WTC11 (cell line): ENCODE data around the gene DNAH14. TPM values are rescaled to one million over a fixed set of nuclear protein-coding genes. Genes with fewer than 3 reads are reported as not detected.

Source experiments
- ATAC-seq: fragments of 200-7000 bp; cut with Tn5 transposase; 2 replicates; pipeline ENCODE4 v1.10.0; 2021; ENCODE audit warnings: mild to moderate bottlenecking, moderate library complexity
- CTCF ChIA-PET: fragments of 300-600 bp; sonication (Branson Sonifier 250); formaldehyde crosslinking; loops from one replicate; lab custom pipeline; 2021; ENCODE audit warnings: antibody characterized with exemption; lab: Charles Lee
- POLR2A ChIA-PET: fragments of 350-600 bp; sonication (Branson Sonifier 250); formaldehyde crosslinking; loops from one replicate; lab custom pipeline; 2021; ENCODE audit warnings: antibody characterized with exemption; lab: Charles Lee
- DNase-seq: peaks from one replicate; pipeline ENCODE4 v3.0.0; 2021; ENCODE audit warnings: low spot score
- H3K27ac Mint-ChIP-seq: 2 replicates; pipeline ENCODE4 v1.8.0; 2021; ENCODE audit warnings: mixed read lengths
- H3K27me3 Mint-ChIP-seq: 2 replicates; pipeline ENCODE4 v1.8.0; 2021; ENCODE audit warnings: low read depth, mild to moderate bottlenecking, moderate library complexity, mixed read lengths
- H3K36me3 Mint-ChIP-seq: 2 replicates; pipeline ENCODE4 v1.8.0; 2021; ENCODE audit warnings: mixed read lengths
- H3K4me1 Mint-ChIP-seq: 2 replicates; pipeline ENCODE4 v1.8.0; 2022; ENCODE audit warnings: mixed read lengths
- H3K4me3 Mint-ChIP-seq: 2 replicates; pipeline ENCODE4 v1.8.0; 2021; ENCODE audit warnings: mild to moderate bottlenecking, moderate library complexity, mixed read lengths
- H3K9me3 Mint-ChIP-seq: 2 replicates; pipeline ENCODE4 v1.8.0; 2021; ENCODE audit warnings: mixed read lengths
- CBFB ChIP-seq: sonication (generic); formaldehyde crosslinking; IDR thresholded peaks from 2 replicates; pipeline ENCODE4 v1.8.1; 2022; ENCODE audit warnings: mild to moderate bottlenecking, low read depth, missing genetic modification reagents
- CREB1 ChIP-seq: sonication (generic); formaldehyde crosslinking; IDR thresholded peaks from 2 replicates; pipeline ENCODE4 v1.8.0; 2023; ENCODE audit warnings: mild to moderate bottlenecking, missing genetic modification reagents
- CREM ChIP-seq: sonication (generic); formaldehyde crosslinking; IDR thresholded peaks from 2 replicates; pipeline ENCODE4 v1.8.1; 2022; ENCODE audit warnings: mild to moderate bottlenecking, missing genetic modification reagents, moderate library complexity
- FOXJ3 ChIP-seq: sonication (generic); formaldehyde crosslinking; IDR thresholded peaks from 2 replicates; pipeline ENCODE4 v1.9.0; 2021; ENCODE audit warnings: missing genetic modification reagents, mild to moderate bottlenecking, borderline replicate concordance
- FOXK1 ChIP-seq: sonication (generic); formaldehyde crosslinking; IDR thresholded peaks from 2 replicates; pipeline ENCODE4 v1.8.0; 2022; ENCODE audit warnings: mild to moderate bottlenecking, moderate library complexity, missing genetic modification reagents
- GABPB1 ChIP-seq: sonication (generic); formaldehyde crosslinking; IDR thresholded peaks from 2 replicates; pipeline ENCODE4 v1.8.1; 2023; ENCODE audit warnings: mild to moderate bottlenecking, missing genetic modification reagents
- GTF2I ChIP-seq: fragments of 250-450 bp; sonication (Bioruptor Pico); conservative IDR thresholded peaks from 2 replicates; pipeline ENCODE4 v1.4.0; 2021; ENCODE audit warnings: mild to moderate bottlenecking
- NFE2L1 ChIP-seq: sonication (generic); formaldehyde crosslinking; IDR thresholded peaks from 2 replicates; pipeline ENCODE4 v1.8.1; 2023; ENCODE audit warnings: missing genetic modification reagents
- NR1H2 ChIP-seq: sonication (generic); formaldehyde crosslinking; IDR thresholded peaks from 2 replicates; pipeline ENCODE4 v1.9.0; 2021; ENCODE audit warnings: mild to moderate bottlenecking, moderate library complexity, missing genetic modification reagents
- NR3C1 ChIP-seq: sonication (generic); formaldehyde crosslinking; conservative IDR thresholded peaks from 2 replicates; pipeline ENCODE4 v1.8.1; 2023; ENCODE audit warnings: low read depth, mild to moderate bottlenecking, missing genetic modification reagents
- OVOL2 ChIP-seq: fragments of 250-450 bp; sonication (Bioruptor Pico); IDR thresholded peaks from 2 replicates; pipeline ENCODE4 v1.9.0; 2021; ENCODE audit warnings: mild to moderate bottlenecking, borderline replicate concordance
- SMAD3 ChIP-seq: sonication (generic); formaldehyde crosslinking; IDR thresholded peaks from 2 replicates; pipeline ENCODE4 v1.8.0; 2022; ENCODE audit warnings: missing genetic modification reagents, mild to moderate bottlenecking, borderline replicate concordance
- SOX15 ChIP-seq: fragments of 250-450 bp; sonication (Bioruptor Pico); IDR thresholded peaks from 2 replicates; pipeline ENCODE4 v1.9.0; 2021; ENCODE audit warnings: mild to moderate bottlenecking
- SP1 ChIP-seq: sonication (generic); formaldehyde crosslinking; conservative IDR thresholded peaks from 2 replicates; pipeline ENCODE4 v1.8.1; 2022; ENCODE audit warnings: missing genetic modification reagents
- TEAD4 ChIP-seq: sonication (generic); formaldehyde crosslinking; IDR thresholded peaks from 2 replicates; pipeline ENCODE4 v1.8.0; 2022; ENCODE audit warnings: mild to moderate bottlenecking, missing genetic modification reagents
- ZNF317 ChIP-seq: sonication (generic); formaldehyde crosslinking; IDR thresholded peaks from 2 replicates; pipeline ENCODE4 v1.8.1; 2023; ENCODE audit warnings: low read depth, mild to moderate bottlenecking, moderate library complexity, missing genetic modification reagents, borderline replicate concordance
- ZNF423 ChIP-seq: fragments of 250-450 bp; sonication (Bioruptor Pico); IDR thresholded peaks from 2 replicates; pipeline ENCODE4 v2.1.2; 2022; ENCODE audit warnings: mild to moderate bottlenecking, moderate library complexity
- total RNA-seq: library from RNA; stranded (reverse); gene quantifications from 3 replicates; pipeline ENCODE4 v1.2.3, GENCODE V29; 2021
- TF ChIP-seq, protein P1 (sequence below): sonication (generic); formaldehyde crosslinking; IDR thresholded peaks from 2 replicates; pipeline ENCODE4 v1.8.0; 2022; ENCODE audit warnings: missing genetic modification reagents
- TF ChIP-seq, protein P2 (sequence below): sonication (generic); formaldehyde crosslinking; IDR thresholded peaks from 2 replicates; pipeline ENCODE4 v1.8.1; 2022; ENCODE audit warnings: low read depth, missing genetic modification reagents, borderline replicate concordance
- TF ChIP-seq, protein P3 (sequence below): sonication (generic); formaldehyde crosslinking; IDR thresholded peaks from 2 replicates; pipeline ENCODE4 v1.8.0; 2022; ENCODE audit warnings: mild to moderate bottlenecking, missing genetic modification reagents
- TF ChIP-seq, protein P4 (sequence below): sonication (generic); formaldehyde crosslinking; IDR thresholded peaks from 2 replicates; pipeline ENCODE4 v1.8.1; 2023; ENCODE audit warnings: mild to moderate bottlenecking, missing genetic modification reagents
- TF ChIP-seq, protein P5 (sequence below): fragments of 250-450 bp; sonication (Bioruptor Pico); IDR thresholded peaks from 2 replicates; pipeline ENCODE4 v1.9.0; 2021; ENCODE audit warnings: mild to moderate bottlenecking
- TF ChIP-seq, protein P6 (sequence below): sonication (generic); formaldehyde crosslinking; IDR thresholded peaks from 2 replicates; pipeline ENCODE4 v1.8.1; 2023; ENCODE audit warnings: mild to moderate bottlenecking, missing genetic modification reagents, moderate library complexity

Gene DNAH14
- total RNA-seq, 1 experiment from 2014 or later: 34.1 TPM

DNA sequence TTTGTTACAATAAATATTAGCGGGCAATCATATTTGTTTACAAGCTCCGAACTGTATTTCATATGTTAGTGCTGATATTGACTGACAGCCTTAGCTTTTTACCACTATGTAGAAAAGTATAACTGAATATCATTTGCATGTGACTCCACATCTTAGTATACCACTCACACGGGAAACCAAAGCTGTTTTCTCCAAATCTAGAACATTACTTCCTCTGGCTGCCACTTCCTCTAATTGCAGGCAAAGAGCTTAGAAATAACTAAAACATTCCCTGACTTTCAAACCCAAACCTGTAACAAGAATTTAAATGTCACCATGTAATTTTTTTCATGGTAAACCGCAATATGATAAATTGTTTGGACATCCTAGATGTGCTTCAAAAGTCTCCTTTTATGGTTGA is 323.7 kb downstream of the DNAH14 start:
- DNase-seq (no peak), ATAC-seq (no peak)
- TF ChIP-seq CREM (CRISPR knock-in tag) (no peak), FOXK1 (CRISPR knock-in tag) (no peak), SOX15 (CRISPR knock-in tag) (no peak), GABPB1 (CRISPR knock-in tag) (no peak), OVOL2 (CRISPR knock-in tag) (no peak), NR3C1 (CRISPR knock-in tag) (no peak), SP1 (CRISPR knock-in tag) (no peak)
- TF ChIP-seq, protein P1, sequence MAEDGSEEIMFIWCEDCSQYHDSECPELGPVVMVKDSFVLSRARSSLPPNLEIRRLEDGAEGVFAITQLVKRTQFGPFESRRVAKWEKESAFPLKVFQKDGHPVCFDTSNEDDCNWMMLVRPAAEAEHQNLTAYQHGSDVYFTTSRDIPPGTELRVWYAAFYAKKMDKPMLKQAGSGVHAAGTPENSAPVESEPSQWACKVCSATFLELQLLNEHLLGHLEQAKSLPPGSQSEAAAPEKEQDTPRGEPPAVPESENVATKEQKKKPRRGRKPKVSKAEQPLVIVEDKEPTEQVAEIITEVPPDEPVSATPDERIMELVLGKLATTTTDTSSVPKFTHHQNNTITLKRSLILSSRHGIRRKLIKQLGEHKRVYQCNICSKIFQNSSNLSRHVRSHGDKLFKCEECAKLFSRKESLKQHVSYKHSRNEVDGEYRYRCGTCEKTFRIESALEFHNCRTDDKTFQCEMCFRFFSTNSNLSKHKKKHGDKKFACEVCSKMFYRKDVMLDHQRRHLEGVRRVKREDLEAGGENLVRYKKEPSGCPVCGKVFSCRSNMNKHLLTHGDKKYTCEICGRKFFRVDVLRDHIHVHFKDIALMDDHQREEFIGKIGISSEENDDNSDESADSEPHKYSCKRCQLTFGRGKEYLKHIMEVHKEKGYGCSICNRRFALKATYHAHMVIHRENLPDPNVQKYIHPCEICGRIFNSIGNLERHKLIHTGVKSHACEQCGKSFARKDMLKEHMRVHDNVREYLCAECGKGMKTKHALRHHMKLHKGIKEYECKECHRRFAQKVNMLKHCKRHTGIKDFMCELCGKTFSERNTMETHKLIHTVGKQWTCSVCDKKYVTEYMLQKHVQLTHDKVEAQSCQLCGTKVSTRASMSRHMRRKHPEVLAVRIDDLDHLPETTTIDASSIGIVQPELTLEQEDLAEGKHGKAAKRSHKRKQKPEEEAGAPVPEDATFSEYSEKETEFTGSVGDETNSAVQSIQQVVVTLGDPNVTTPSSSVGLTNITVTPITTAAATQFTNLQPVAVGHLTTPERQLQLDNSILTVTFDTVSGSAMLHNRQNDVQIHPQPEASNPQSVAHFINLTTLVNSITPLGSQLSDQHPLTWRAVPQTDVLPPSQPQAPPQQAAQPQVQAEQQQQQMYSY (CRISPR knock-in tag): no peak
- TF ChIP-seq, protein P2, sequence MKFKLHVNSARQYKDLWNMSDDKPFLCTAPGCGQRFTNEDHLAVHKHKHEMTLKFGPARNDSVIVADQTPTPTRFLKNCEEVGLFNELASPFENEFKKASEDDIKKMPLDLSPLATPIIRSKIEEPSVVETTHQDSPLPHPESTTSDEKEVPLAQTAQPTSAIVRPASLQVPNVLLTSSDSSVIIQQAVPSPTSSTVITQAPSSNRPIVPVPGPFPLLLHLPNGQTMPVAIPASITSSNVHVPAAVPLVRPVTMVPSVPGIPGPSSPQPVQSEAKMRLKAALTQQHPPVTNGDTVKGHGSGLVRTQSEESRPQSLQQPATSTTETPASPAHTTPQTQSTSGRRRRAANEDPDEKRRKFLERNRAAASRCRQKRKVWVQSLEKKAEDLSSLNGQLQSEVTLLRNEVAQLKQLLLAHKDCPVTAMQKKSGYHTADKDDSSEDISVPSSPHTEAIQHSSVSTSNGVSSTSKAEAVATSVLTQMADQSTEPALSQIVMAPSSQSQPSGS (CRISPR knock-in tag): no peak
- Mint-ChIP-seq H3K9me3 (no peaks in the 10 kb centered on the region), H3K4me3 (no peak overlapping the region), H3K27me3 (no peaks in the 10 kb centered on the region; the same call in none of the 2 replicates), H3K36me3 (no peaks in the 10 kb centered on the region), H3K27ac (no peak overlapping the region), H3K4me1 (no peaks in the 10 kb centered on the region)
- ChIA-PET CTCF (no interaction called here), POLR2A (no interaction called here)

DNA sequence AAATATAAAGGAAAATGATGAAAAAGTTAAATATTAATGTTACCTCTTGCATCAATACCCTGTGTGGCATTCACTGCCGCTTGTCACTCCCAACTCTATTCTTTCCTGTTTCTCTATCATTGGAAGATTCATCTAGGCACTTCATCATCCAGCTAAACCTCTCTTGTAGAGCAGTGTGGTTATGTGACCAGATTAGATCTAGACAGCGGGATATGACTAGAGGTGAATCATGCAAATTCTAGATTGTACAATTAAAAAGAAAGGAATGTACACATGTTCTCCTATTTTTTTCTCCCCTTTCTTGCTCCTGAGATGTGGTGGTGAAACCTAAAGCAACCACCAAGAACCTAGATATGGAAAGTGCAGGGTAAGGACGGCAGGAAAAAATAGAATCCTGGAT is 324.3 kb downstream of the DNAH14 start:
- H3K4me3 Mint-ChIP-seq: no peak overlapping the region
- CTCF ChIA-PET: no interaction called here
- DNase-seq: no peak

DNA sequence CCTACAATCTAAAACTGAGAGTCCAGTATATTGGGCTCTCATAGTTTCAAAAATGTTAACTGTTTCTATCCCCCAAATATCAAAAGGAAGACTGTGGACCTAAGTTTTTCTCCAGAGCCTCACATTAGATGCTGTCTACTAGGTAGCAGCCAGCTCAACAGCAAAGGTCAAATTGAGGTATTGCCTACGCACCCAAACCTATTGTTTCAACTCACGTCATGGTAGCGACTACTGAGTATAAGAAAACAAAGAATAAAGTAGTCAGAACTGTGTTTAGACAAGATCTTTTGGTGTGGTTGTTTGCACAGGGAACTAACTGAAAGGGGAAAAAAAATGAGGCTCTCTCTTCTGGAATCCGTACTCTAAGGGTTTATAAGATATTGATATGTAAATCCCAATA is 325.2 kb downstream of the DNAH14 start:
- DNase-seq: no peak
- no peak overlapping the region for H3K4me3 Mint-ChIP-seq
- H3K4me1 Mint-ChIP-seq: no peaks in the 10 kb centered on the region
- no peaks in the 10 kb centered on the region for H3K36me3 Mint-ChIP-seq
- 0 out of 2 replicates have a peak, but pooled peaks cover 2% of the 10 kb centered on the region for H3K9me3 Mint-ChIP-seq
- no peak overlapping the region for H3K27ac Mint-ChIP-seq
- POLR2A ChIA-PET: no interaction called here
- H3K27me3 Mint-ChIP-seq: no peaks in the 10 kb centered on the region; the same call in none of the 2 replicates
- ATAC-seq: no peak
- CTCF ChIA-PET: no interaction called here
- TF ChIP-seq, protein P3, sequence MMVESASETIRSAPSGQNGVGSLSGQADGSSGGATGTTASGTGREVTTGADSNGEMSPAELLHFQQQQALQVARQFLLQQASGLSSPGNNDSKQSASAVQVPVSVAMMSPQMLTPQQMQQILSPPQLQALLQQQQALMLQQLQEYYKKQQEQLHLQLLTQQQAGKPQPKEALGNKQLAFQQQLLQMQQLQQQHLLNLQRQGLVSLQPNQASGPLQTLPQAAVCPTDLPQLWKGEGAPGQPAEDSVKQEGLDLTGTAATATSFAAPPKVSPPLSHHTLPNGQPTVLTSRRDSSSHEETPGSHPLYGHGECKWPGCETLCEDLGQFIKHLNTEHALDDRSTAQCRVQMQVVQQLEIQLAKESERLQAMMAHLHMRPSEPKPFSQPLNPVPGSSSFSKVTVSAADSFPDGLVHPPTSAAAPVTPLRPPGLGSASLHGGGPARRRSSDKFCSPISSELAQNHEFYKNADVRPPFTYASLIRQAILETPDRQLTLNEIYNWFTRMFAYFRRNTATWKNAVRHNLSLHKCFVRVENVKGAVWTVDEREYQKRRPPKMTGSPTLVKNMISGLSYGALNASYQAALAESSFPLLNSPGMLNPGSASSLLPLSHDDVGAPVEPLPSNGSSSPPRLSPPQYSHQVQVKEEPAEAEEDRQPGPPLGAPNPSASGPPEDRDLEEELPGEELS (CRISPR knock-in tag): no peak
- TF ChIP-seq CREB1: no peak
- no peak for TF ChIP-seq NR1H2 (CRISPR knock-in tag)
- no peak for TF ChIP-seq SMAD3

More for the DNA sequence above, 324.3 kb downstream of the DNAH14 start:
- Mint-ChIP-seq H3K27me3 (no peaks in the 10 kb centered on the region; the same call in none of the 2 replicates), H3K4me1 (no peaks in the 10 kb centered on the region), H3K27ac (no peak overlapping the region), H3K36me3 (no peaks in the 10 kb centered on the region), H3K9me3 (no peaks in the 10 kb centered on the region)
- ATAC-seq: no peak
- TF ChIP-seq NFE2L1 (no peak), SMAD3 (no peak), ZNF423 (CRISPR knock-in tag) (no peak), CBFB (no peak), FOXJ3 (CRISPR knock-in tag) (no peak), TEAD4 (CRISPR knock-in tag) (no peak), ZNF317 (CRISPR knock-in tag) (no peak), GTF2I (CRISPR knock-in tag) (no peak)
- TF ChIP-seq, protein P4, sequence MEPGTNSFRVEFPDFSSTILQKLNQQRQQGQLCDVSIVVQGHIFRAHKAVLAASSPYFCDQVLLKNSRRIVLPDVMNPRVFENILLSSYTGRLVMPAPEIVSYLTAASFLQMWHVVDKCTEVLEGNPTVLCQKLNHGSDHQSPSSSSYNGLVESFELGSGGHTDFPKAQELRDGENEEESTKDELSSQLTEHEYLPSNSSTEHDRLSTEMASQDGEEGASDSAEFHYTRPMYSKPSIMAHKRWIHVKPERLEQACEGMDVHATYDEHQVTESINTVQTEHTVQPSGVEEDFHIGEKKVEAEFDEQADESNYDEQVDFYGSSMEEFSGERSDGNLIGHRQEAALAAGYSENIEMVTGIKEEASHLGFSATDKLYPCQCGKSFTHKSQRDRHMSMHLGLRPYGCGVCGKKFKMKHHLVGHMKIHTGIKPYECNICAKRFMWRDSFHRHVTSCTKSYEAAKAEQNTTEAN (CRISPR knock-in tag): no peak
- TF ChIP-seq, protein P5, sequence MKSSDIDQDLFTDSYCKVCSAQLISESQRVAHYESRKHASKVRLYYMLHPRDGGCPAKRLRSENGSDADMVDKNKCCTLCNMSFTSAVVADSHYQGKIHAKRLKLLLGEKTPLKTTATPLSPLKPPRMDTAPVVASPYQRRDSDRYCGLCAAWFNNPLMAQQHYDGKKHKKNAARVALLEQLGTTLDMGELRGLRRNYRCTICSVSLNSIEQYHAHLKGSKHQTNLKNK: no peak
- TF ChIP-seq, protein P6, sequence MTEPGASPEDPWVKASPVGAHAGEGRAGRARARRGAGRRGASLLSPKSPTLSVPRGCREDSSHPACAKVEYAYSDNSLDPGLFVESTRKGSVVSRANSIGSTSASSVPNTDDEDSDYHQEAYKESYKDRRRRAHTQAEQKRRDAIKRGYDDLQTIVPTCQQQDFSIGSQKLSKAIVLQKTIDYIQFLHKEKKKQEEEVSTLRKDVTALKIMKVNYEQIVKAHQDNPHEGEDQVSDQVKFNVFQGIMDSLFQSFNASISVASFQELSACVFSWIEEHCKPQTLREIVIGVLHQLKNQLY: no peak
- POLR2A ChIA-PET: no interaction called here
